Panc1 (cell line): ENCODE data around the gene TIE1. TPM values are rescaled to one million over a fixed set of nuclear protein-coding genes. Genes with fewer than 3 reads are reported as not detected.

Experiments used
- ATAC-seq: fragments of 200-7000 bp; cut with Tn5 transposase; 2 replicates; pipeline ENCODE4 v1.9.1; 2020; ENCODE audit warnings: mild to moderate bottlenecking, moderate library complexity
- BruUV-seq: library from RNA; stranded (reverse); fragments of 400-500 nt; replicated peaks from 2 replicates; lab custom pipeline; 2021; lab: Mats Ljungman, UMichigan
- CTCF ChIA-PET: fragments of 300-600 bp; sonication (Branson Sonifier 250); formaldehyde crosslinking; loops from one replicate; lab custom pipeline; 2022; ENCODE audit warnings: antibody characterized with exemption; lab: Charles Lee
- POLR2A ChIA-PET: fragments of 300-600 bp; sonication (Branson Sonifier 250); formaldehyde crosslinking; loops from one replicate; lab custom pipeline; 2022; ENCODE audit warnings: antibody characterized with exemption; lab: Charles Lee
- DNase-seq: peaks from one replicate; pipeline ENCODE4 v3.0.0-alpha.2; 2010; ENCODE audit warnings: low read depth, low spot score
- H3K27ac ChIP-seq: 2 replicates; pipeline ENCODE4 v1.5.1; 2011; ENCODE audit warnings: mild to moderate bottlenecking, low read length, inconsistent platforms
- H3K27me3 ChIP-seq: fragments of 200-500 bp; sonication (Bioruptor generic); 2 replicates; pipeline ENCODE4 v1.6.0; 2014; ENCODE audit warnings: low read length, inconsistent platforms; ENCODE audit not compliant: control insufficient read depth, insufficient read depth
- H3K36me3 ChIP-seq: fragments of 200-500 bp; sonication (Bioruptor generic); 2 replicates; pipeline ENCODE4 v1.5.1; 2014; ENCODE audit warnings: inconsistent platforms, mild to moderate bottlenecking, low read length, moderate library complexity; ENCODE audit not compliant: control insufficient read depth, insufficient read depth
- H3K4me1 ChIP-seq: 2 replicates; pipeline ENCODE4 v1.5.1; 2011; ENCODE audit warnings: inconsistent platforms, mild to moderate bottlenecking, low read length, moderate library complexity; ENCODE audit not compliant: control insufficient read depth, insufficient read depth
- H3K4me3 ChIP-seq, 2 experiments: 2 replicates each; pipeline ENCODE4 v1.5.1; 2011 to 2012; ENCODE audit warnings: low read depth in 2 of 2, low read length in 2 of 2, mild to moderate bottlenecking in 2 of 2, inconsistent platforms in 1 of 2, moderate library complexity in 1 of 2
- H3K9me3 ChIP-seq: fragments of 200-500 bp; sonication (Bioruptor generic); 2 replicates; pipeline ENCODE4 v1.5.1; 2014; ENCODE audit warnings: low read depth, mild to moderate bottlenecking, inconsistent platforms, low read length, moderate library complexity; ENCODE audit not compliant: control insufficient read depth, insufficient read depth
- POLR2AphosphoS5 ChIP-seq: IDR thresholded peaks from 2 replicates; pipeline ENCODE4 v1.6.1; 2012; ENCODE audit warnings: mild to moderate bottlenecking, low read depth, low read length, moderate library complexity
- SIN3A ChIP-seq: IDR thresholded peaks from 2 replicates; pipeline ENCODE4 v1.6.1; 2012; ENCODE audit warnings: low read depth, mild to moderate bottlenecking, low read length, moderate library complexity, borderline replicate concordance; ENCODE audit not compliant: insufficient read depth
- TCF7L2 ChIP-seq: IDR thresholded peaks from 2 replicates; pipeline ENCODE4 v1.6.1; 2011; ENCODE audit warnings: mild to moderate bottlenecking, low read depth, low read length, inconsistent platforms
- in situ Hi-C: cut with HindIII; loops from 2 replicates; pipeline ENCODE4 v1.10.0; 2016; ENCODE audit warnings: low sequenced_read_pairs, low pct_unique_long_range_greater_than_20kb
- intact Hi-C: fragments of 100-400 bp; cut with micrococcal nuclease; formaldehyde crosslinking; loops from one replicate; pipeline ENCODE4 v1.10.0; 2022; ENCODE audit not compliant: unreplicated experiment
- total RNA-seq: library from RNA; stranded (reverse); gene quantifications from one replicate; pipeline ENCODE4 v1.2.1, GENCODE V29; 2021; ENCODE audit not compliant: unreplicated experiment
- TF ChIP-seq, protein P1 (sequence below), 2 experiments: IDR thresholded peaks; 2 replicates each; pipeline ENCODE4 v1.6.1; 2011 to 2012; ENCODE audit warnings: low read depth in 2 of 2, control low read depth in 1 of 2, low read length in 1 of 2, mild to moderate bottlenecking in 1 of 2, moderate library complexity in 1 of 2; ENCODE audit not compliant: insufficient read depth in 1 of 2
- TF ChIP-seq, protein P2 (sequence below): fragments of 450-650 bp; IDR thresholded peaks from 2 replicates; pipeline ENCODE4 v1.5.1; 2017; ENCODE audit warnings: mild to moderate bottlenecking

TIE1 gene
- total RNA-seq, 1 experiment from 2014 or later, result 0.28 TPM

DNA sequence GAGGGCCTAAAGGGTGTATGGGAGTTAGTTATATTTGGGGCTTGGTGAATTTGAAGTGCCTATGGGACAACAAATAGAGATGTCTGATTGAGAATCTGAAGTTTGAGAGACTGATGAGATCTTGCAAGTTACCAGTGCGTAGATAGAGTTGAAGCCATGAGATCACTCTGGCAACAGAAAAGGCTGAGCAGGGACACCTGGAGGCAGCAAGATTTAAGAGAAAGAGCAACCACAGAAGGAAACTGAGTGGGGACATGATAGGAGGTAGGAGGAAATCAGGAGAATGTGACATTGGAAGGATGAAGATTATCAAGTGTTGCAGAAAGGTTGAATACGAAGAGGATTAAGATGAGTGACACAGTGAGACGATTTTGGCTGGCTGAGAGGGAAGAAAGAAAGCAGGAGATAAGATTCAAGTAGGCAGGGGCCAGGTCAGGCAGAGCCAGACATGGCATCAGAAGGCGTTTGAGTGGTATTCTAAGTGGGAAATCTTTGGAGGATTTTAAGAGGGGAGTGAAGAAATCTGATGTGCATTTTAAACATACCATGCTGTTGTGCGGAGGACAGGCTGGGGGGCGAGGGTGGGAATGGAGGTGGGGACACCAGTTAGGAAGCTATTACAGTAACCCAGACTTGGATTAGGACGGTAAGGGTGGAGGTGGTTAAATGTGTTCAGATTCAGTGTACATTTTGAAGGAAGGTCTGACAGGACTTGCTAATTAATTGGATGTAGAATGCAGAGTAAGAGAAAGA, 33.8 kb downstream of the TIE1 start:
- ChIA-PET CTCF (no interaction called here), POLR2A (no interaction called here)
- in situ Hi-C loops (no loop called here), intact Hi-C loops (no loop called here)
- no TSS peak for BruUV-seq
- TF ChIP-seq POLR2AphosphoS5 (no peak), SIN3A (no peak), TCF7L2 (no peak)
- TF ChIP-seq, protein P1, sequence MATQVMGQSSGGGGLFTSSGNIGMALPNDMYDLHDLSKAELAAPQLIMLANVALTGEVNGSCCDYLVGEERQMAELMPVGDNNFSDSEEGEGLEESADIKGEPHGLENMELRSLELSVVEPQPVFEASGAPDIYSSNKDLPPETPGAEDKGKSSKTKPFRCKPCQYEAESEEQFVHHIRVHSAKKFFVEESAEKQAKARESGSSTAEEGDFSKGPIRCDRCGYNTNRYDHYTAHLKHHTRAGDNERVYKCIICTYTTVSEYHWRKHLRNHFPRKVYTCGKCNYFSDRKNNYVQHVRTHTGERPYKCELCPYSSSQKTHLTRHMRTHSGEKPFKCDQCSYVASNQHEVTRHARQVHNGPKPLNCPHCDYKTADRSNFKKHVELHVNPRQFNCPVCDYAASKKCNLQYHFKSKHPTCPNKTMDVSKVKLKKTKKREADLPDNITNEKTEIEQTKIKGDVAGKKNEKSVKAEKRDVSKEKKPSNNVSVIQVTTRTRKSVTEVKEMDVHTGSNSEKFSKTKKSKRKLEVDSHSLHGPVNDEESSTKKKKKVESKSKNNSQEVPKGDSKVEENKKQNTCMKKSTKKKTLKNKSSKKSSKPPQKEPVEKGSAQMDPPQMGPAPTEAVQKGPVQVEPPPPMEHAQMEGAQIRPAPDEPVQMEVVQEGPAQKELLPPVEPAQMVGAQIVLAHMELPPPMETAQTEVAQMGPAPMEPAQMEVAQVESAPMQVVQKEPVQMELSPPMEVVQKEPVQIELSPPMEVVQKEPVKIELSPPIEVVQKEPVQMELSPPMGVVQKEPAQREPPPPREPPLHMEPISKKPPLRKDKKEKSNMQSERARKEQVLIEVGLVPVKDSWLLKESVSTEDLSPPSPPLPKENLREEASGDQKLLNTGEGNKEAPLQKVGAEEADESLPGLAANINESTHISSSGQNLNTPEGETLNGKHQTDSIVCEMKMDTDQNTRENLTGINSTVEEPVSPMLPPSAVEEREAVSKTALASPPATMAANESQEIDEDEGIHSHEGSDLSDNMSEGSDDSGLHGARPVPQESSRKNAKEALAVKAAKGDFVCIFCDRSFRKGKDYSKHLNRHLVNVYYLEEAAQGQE (IDR thresholded peaks at IDR 0.05; ENCODE audit: insufficient read depth in 1 of 2, low read depth in 2 of 2, low read length in 1 of 2), result no peak
- TF ChIP-seq, protein P2, sequence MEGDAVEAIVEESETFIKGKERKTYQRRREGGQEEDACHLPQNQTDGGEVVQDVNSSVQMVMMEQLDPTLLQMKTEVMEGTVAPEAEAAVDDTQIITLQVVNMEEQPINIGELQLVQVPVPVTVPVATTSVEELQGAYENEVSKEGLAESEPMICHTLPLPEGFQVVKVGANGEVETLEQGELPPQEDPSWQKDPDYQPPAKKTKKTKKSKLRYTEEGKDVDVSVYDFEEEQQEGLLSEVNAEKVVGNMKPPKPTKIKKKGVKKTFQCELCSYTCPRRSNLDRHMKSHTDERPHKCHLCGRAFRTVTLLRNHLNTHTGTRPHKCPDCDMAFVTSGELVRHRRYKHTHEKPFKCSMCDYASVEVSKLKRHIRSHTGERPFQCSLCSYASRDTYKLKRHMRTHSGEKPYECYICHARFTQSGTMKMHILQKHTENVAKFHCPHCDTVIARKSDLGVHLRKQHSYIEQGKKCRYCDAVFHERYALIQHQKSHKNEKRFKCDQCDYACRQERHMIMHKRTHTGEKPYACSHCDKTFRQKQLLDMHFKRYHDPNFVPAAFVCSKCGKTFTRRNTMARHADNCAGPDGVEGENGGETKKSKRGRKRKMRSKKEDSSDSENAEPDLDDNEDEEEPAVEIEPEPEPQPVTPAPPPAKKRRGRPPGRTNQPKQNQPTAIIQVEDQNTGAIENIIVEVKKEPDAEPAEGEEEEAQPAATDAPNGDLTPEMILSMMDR, result no peak
- no peaks in the 10 kb centered on the region for H3K4me1 ChIP-seq
- no peak overlapping the region for H3K27ac ChIP-seq
- DNase-seq (no peak), ATAC-seq (no peak)
- H3K36me3 ChIP-seq, result no peaks in the 10 kb centered on the region
- H3K9me3 ChIP-seq, result no peaks in the 10 kb centered on the region
- H3K4me3 ChIP-seq, result no peak overlapping the region
- H3K27me3 ChIP-seq, result no peaks in the 10 kb centered on the region

DNA sequence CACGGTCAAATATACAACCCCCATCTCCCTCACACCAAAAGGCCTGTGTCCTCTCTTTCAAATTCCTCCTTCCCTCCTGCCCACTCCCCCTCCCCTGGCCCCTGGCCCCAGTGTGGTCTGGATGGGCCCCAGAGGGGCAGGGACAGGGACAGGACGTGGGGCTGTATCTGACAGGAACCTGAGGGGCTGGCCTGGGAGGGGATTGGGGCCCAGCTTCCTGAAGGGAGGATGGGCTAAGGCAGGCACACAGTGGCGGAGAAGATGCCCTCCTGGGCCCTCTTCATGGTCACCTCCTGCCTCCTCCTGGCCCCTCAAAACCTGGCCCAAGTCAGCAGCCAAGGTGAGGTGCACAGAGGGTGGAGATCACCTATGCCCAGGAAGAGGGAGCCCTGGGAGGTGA, 36.8 kb downstream of the TIE1 start, which contains the start of gene MPL:
Gene MPL (plus strand): TSS at position 231 of the 400 bp plus-strand sequence. CDS start 31 bp downstream, at position 262.
- Histone ChIP-seq H3K27me3 (no peaks in the 10 kb centered on the region), H3K4me1 (no peaks in the 10 kb centered on the region), H3K27ac (no peak within 1 kb of the TSS), H3K9me3 (no peaks in the 10 kb centered on the region), H3K36me3 (no peaks in the 10 kb centered on the region), H3K4me3 (no peak within 1 kb of the TSS)
- ATAC-seq (no peak), DNase-seq (no peak)
- in situ Hi-C loops, result no loop called here
- ChIA-PET POLR2A (no interaction called here), CTCF (no interaction called here)
- TF ChIP-seq POLR2AphosphoS5 (no peak), TCF7L2 (no peak), SIN3A (no peak)
- TF ChIP-seq, protein P1 (IDR thresholded peaks at IDR 0.05; ENCODE audit: insufficient read depth in 1 of 2, low read depth in 2 of 2, low read length in 1 of 2), result no peak
- TF ChIP-seq, protein P2, result no peak
- intact Hi-C loops, result no loop called here
- no TSS peak for BruUV-seq
